Neural progenitor cell (in vitro differentiated cells): ENCODE measurements around the gene RREB1.

Experiments used
- CTCF ChIP-seq: fragments of 200-600 bp; sonication (generic); IDR thresholded peaks from 2 replicates; pipeline ENCODE4 v1.5.1; 2017; ENCODE audit warnings: antibody characterized with exemption, mild to moderate bottlenecking
- EZH2 ChIP-seq: fragments of 200-600 bp; sonication (generic); IDR thresholded peaks from 2 replicates; pipeline ENCODE4 v1.6.1; 2017; ENCODE audit warnings: antibody characterized with exemption, mild to moderate bottlenecking, moderate library complexity

- no peak for TF ChIP-seq CTCF
- no peak for TF ChIP-seq EZH2
Observed at GRCh38 chr6:7250812-7251211, 143.1 kb downstream of the RREB1 start.
